GM21528 (cell line): Measurements from ENCODE around the gene MMD2.
A peak's percentile ranks its signal among the peaks of the same experiment; 100 is the strongest.
"Not testable (repeated sequence)": the region's sequence is repeated elsewhere in the genome, so short reads cannot be mapped to it uniquely, and the experiment has no call there.

Experiments
- ATAC-seq: cut with Tn5 transposase; IDR thresholded peaks from one replicate; pipeline ENCODE4 v1.9.1; 2021; ENCODE audit warnings: mild to moderate bottlenecking, moderate library complexity; ENCODE audit not compliant: unreplicated experiment, low FRiP score

MMD2 gene

GRCh38 chr7:4958477-4959301, at the start of gene MMD2:
Gene MMD2, minus strand, starts transcription at chr7:4959187. Its CDS starts 170 bp downstream, at chr7:4959017.
- ATAC-seq = no peak

DNA sequence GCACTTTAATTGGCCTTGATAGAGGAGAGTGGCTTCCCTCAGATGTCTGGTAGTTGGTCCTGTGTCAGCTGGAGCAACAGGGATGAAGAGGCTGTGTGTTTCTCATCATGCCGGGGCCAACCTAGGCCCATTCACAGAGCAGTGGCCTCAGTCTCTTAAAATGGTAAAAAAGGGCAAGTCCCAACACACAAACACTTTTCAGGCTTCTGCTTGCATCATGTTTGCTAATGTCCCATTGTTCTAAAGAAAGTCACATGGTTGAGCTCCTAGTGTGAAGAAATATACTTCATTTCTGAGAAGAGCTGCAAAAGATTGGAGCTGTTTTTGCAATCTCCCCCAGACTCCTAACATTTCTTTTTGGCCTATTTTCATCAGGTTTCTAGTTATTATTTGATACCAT, 46.1 kb upstream of the MMD2 start:
- ATAC-seq = no peak

GRCh38 chr7:5001911-5002310, 42.9 kb upstream of the MMD2 start:
- ATAC-seq = no peak

GRCh38 chr7:5001003-5001402, 42.0 kb upstream of the MMD2 start:
- no peak for ATAC-seq

DNA sequence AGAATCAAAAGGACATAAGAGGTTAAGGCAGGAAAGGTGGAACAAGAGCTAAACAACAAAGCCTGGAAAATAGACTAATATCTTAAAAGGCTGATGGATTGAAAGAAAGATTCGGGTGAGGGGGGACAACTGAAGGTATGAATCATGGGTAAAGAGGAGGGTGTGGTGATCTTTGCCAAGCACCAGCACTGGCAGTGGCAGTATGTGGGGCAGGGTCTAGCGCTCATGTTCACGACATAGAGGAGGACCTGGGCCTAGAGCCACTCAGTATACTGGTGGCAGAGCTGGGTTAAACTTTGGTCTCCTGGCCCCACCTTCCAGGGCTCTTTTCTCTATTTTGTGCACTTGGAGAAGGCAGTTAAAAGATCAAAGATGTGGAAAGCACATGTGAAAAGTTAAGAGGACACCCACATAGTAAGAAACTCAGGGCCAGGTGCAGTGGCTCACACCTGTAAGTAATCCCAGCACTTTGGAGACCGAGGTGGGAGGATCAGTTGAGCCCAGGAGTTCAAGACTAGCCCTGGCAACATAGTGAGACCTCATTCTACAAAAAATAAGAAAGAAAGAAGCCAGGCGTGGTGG, 40.5 kb upstream of the MMD2 start:
- no peak for ATAC-seq

DNA sequence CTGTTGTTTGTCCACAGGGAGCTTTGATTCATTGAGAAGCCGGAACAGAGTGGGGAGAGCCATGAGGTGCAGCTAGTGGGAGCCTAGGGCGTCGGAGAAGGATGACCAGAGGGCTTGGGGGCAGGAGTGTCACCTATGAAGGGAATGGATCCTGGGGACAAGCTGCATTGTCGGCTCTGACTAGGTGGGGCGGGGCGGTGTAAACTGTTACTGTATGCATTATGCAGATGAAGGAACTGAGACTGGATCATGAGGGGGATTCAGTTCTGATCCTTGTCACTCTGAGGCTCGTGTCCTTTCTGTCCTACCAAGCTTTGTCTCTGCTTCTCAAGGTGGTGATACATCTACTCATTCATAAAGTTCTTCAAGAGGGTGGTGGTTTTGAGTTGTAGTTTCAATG, 39.9 kb upstream of the MMD2 start:
- ATAC-seq = no peak

DNA sequence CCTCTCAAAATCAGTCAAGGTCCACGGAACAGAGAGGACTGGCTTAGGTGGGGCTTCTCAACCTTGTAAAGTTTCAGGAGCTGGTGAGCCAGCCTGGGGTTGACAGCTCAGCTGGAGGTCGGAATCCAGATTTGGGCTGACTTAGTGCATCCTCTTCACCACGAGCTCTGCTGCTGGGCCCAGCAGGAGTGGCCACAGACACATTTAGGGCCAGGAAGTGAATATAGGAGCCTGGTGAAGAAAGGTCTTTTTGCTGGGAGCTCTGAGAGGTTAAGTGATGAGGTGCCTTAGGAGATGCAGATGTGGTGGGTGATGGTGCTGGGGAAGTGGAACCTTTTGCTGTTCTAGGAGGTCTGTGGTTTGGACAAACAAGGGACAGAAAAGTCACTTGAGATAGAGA, 39.3 kb upstream of the MMD2 start:
- ATAC-seq = no peak

DNA sequence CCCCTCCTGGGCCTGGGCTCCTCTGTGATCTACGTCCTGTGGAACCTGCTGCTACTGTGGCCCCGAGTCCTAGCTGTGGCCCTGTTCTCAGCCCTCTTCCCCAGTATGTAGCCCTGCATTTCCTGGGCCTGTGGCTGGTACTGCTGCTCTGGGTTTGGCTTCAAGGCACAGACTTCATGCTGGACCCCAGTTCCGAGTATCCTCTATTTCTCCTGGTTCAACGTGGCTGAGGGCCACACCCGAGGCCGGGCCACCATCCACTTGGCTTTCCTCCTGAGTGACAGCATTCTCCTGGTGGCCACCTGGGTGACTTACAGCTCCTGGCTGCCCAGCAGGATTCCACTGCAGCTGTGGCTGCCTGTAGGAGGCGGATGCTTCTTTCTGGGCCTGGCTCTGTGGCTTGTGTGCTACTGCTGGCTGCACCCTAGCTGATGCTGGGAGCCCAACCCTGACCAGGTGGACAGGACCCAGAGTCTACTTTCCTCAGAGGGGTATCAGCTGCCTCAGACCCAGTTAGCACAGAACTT, 37.8 kb upstream of the MMD2 start:
- no peak for ATAC-seq

GRCh38 chr7:4995429-4995969, 36.5 kb upstream of the MMD2 start:
- no peak for ATAC-seq

GRCh38 chr7:4993471-4993870, 34.5 kb upstream of the MMD2 start:
- ATAC-seq = no peak

DNA sequence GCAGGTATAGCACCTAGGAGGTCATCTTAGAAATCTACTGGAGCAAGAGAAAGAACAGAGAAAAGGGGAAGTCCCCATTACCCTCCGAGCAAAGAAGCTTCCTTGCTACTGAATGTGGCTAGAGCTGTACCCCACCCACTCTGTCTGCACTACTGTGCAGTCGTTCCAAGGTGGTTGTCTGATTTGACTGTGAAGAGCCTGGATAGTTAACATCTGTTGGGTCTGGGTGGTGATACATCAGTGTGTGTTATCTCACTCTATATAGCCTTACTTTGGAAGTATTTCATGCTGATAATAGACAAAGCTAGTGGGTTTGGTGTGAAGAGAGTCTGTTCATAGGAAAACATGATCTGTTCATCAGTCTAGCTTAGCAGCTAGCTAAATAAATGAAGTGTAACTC, 23.8 kb upstream of the MMD2 start:
- peak; percentile 73 for ATAC-seq

DNA sequence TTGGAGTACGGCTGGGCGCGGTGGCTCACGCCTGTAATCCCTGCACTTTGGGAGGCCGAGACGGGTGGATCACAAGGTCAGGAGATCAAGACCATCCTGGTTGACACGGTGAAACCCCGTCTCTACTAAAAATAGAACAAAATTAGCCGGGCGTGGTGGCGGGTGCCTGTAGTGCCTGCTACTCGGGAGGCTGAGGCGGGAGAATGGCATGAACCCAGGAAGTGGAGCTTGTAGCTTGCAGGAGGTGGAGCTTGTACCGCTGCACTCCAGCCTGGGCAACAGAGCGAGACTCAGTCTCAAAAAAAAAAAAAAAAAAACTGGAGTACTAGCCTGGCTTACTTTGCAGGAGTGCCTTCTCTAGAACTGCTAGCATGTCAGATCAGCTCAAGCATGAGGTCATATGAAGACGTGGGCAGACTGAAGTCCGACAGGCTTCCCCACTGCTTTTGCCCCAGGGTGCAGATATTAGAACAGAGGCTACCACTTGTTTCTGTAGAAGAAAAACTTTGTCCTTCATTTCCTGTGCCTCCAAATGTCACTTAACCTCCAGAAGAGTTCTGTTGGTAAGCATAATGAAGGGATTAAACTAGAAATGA, 22.4 kb upstream of the MMD2 start:
- ATAC-seq = not testable (repeated sequence)

GRCh38 chr7:4975626-4976025, 16.6 kb upstream of the MMD2 start:
- not testable (repeated sequence) for ATAC-seq

DNA sequence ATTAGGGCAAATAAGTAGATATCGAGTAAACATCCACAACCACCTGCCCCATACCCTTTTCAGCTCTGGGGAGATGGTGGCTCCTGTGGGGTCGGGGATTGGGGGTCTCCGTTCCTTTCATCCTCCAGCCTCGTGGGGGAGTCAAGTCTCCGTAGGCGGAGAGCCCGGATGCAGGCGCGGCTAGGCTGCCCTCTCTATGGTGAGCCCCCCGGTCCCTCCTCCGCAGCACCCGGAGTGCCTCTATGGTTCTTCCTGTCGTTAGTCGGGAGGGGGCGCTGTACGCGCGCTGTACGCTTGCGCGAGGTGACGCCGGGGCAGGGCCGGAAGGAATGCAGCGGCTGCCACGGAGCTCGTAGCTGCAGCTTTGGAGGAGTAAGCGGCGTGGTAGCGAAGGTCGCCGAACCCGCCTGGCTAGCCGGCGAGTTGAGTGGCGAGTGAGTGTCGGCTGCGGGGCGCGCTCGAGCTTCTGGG, 14.8 kb upstream of the MMD2 start:
- ATAC-seq = peak; percentile 95

- not testable (repeated sequence) for ATAC-seq
Measured at GRCh38 chr7:4972446-4972845, 13.5 kb upstream of the MMD2 start.

GRCh38 chr7:4965295-4966022, 6.5 kb upstream of the MMD2 start:
- ATAC-seq = no peak

DNA sequence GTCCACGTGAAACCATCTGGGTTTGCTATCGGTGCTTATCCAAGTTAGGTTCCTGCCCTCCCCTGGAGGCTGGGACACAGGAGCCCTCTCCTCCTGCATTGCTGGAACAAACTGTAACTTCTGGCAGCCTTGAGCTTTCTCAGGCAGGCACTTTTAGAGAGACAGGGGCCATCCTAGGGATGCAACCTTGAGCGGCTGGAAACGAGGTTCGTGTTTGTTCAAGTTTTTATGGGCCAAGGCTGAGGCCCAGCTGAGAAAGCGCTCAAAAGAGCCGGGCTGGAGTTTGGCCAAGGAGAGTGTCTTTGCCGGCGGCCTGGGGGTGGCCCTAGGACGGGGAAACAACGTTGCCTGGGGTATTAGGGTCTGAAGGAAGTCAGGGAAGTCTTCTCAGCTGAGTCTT, 5.5 kb upstream of the MMD2 start:
- no peak for ATAC-seq

DNA sequence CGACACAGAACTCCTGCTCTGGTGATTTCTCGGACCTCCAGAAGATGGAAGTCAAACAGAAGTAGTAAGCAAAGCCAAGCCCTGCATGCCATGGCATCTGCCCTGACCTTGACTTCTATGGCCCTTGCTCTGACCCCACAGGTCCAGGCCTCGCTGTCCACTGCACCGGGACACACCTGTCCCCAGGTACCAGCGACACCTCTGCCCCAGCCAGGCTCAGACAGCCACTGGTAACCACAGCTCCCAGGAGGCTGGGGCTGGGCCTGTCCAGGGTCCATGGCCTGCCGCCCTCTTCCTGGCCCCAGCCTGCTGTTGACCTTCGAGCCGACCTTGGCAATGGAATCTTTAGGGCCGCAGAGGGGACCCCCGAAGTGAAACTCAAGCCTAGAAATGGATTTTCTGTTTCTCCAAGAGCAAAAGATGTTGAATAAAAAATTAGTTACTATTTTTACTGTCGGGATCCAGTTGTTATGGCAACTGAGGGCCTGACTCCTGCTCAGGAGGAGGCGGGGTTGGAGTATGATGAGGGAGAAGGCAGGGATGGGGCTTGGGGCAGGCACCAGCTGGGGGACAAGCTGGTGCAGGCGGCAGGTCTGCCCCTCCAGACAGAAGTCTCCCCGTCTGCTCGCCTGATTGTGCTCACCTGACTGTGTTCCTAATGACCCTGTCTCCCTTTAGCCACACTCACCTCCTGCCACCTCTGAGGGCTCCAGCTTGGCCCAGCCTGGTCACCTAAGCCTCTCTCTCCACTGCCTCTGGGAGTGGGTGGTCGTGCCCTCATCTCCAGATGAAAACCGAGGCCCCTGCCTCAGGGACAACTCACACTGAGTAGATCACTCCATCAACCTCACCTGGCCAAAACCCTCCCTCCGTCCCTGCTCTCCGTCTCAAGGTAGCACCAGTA, 4.1 kb upstream of the MMD2 start:
- ATAC-seq = no peak

DNA sequence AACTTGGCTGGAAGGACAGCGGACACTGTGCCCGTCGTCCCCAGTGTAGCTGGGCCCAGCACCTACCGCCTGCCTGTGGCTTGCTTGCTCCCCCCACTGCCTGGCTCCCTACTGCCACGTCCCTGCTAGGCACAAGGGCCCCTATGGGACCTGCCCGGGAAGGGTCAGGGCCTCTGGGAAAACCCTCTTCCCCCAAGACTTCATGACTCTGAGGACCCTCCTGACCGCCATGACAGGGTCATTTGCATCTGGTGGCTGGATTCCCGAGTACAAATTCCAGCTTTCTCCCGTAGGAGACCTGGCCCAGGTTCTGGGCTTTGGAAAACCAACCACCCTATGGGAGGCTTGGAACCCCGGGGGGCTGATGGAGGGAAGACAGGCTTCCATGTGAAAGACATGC, 1.4 kb upstream of the MMD2 start:
- ATAC-seq = no peak

DNA sequence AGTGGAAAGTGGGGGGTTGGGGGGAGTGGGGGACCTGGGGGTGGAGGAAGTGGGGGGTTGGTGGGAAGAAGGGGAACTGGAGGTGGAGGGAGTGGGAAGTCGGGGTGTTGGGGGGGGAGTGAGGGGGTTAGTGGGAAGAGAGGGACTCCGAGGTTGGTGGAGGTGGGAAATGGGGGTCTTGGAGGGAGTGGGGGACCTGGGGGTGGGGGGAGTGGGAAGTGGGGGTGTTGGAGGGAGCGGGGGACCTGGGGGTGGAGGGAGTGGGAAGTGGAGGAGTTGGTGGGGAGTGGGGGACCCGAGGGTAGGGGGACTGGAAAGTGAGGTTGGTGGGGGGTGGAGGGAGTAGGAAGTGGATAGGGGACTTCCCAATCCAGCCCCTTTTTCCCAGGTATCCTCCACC, 906 bp upstream of the MMD2 start:
- ATAC-seq = no peak
